Panc1 (cell line): ENCODE data around the gene SCPEP1. TPM values are rescaled to one million over a fixed set of nuclear protein-coding genes. Genes with fewer than 3 reads are reported as not detected.
A peak's percentile ranks its signal among the peaks of the same experiment; 100 is the strongest.

ENCODE experiments used
- ATAC-seq: fragments of 200-7000 bp; cut with Tn5 transposase; 2 replicates; pipeline ENCODE4 v1.9.1; 2020; ENCODE audit warnings: mild to moderate bottlenecking, moderate library complexity
- BruUV-seq: library from RNA; stranded (reverse); fragments of 400-500 nt; replicated peaks from 2 replicates; lab custom pipeline; 2021; lab: Mats Ljungman, UMichigan
- CTCF ChIA-PET: fragments of 300-600 bp; sonication (Branson Sonifier 250); formaldehyde crosslinking; loops from one replicate; lab custom pipeline; 2022; ENCODE audit warnings: antibody characterized with exemption; lab: Charles Lee
- POLR2A ChIA-PET: fragments of 300-600 bp; sonication (Branson Sonifier 250); formaldehyde crosslinking; loops from one replicate; lab custom pipeline; 2022; ENCODE audit warnings: antibody characterized with exemption; lab: Charles Lee
- DNase-seq: peaks from one replicate; pipeline ENCODE4 v3.0.0-alpha.2; 2010; ENCODE audit warnings: low read depth, low spot score
- H3K27ac ChIP-seq: 2 replicates; pipeline ENCODE4 v1.5.1; 2011; ENCODE audit warnings: mild to moderate bottlenecking, low read length, inconsistent platforms
- H3K27me3 ChIP-seq: fragments of 200-500 bp; sonication (Bioruptor generic); 2 replicates; pipeline ENCODE4 v1.6.0; 2014; ENCODE audit warnings: low read length, inconsistent platforms; ENCODE audit not compliant: control insufficient read depth, insufficient read depth
- H3K36me3 ChIP-seq: fragments of 200-500 bp; sonication (Bioruptor generic); 2 replicates; pipeline ENCODE4 v1.5.1; 2014; ENCODE audit warnings: inconsistent platforms, mild to moderate bottlenecking, low read length, moderate library complexity; ENCODE audit not compliant: control insufficient read depth, insufficient read depth
- H3K4me1 ChIP-seq: 2 replicates; pipeline ENCODE4 v1.5.1; 2011; ENCODE audit warnings: inconsistent platforms, mild to moderate bottlenecking, low read length, moderate library complexity; ENCODE audit not compliant: control insufficient read depth, insufficient read depth
- H3K4me3 ChIP-seq, 2 experiments: 2 replicates each; pipeline ENCODE4 v1.5.1; 2011 to 2012; ENCODE audit warnings: low read depth in 2 of 2, low read length in 2 of 2, mild to moderate bottlenecking in 2 of 2, inconsistent platforms in 1 of 2, moderate library complexity in 1 of 2
- H3K9me3 ChIP-seq: fragments of 200-500 bp; sonication (Bioruptor generic); 2 replicates; pipeline ENCODE4 v1.5.1; 2014; ENCODE audit warnings: low read depth, mild to moderate bottlenecking, inconsistent platforms, low read length, moderate library complexity; ENCODE audit not compliant: control insufficient read depth, insufficient read depth
- POLR2AphosphoS5 ChIP-seq: IDR thresholded peaks from 2 replicates; pipeline ENCODE4 v1.6.1; 2012; ENCODE audit warnings: mild to moderate bottlenecking, low read depth, low read length, moderate library complexity
- SIN3A ChIP-seq: IDR thresholded peaks from 2 replicates; pipeline ENCODE4 v1.6.1; 2012; ENCODE audit warnings: low read depth, mild to moderate bottlenecking, low read length, moderate library complexity, borderline replicate concordance; ENCODE audit not compliant: insufficient read depth
- TCF7L2 ChIP-seq: IDR thresholded peaks from 2 replicates; pipeline ENCODE4 v1.6.1; 2011; ENCODE audit warnings: mild to moderate bottlenecking, low read depth, low read length, inconsistent platforms
- in situ Hi-C: cut with HindIII; loops from 2 replicates; pipeline ENCODE4 v1.10.0; 2016; ENCODE audit warnings: low sequenced_read_pairs, low pct_unique_long_range_greater_than_20kb
- intact Hi-C: fragments of 100-400 bp; cut with micrococcal nuclease; formaldehyde crosslinking; loops from one replicate; pipeline ENCODE4 v1.10.0; 2022; ENCODE audit not compliant: unreplicated experiment
- total RNA-seq: library from RNA; stranded (reverse); gene quantifications from one replicate; pipeline ENCODE4 v1.2.1, GENCODE V29; 2021; ENCODE audit not compliant: unreplicated experiment
- TF ChIP-seq, protein P1 (sequence below), 2 experiments: IDR thresholded peaks; 2 replicates each; pipeline ENCODE4 v1.6.1; 2011 to 2012; ENCODE audit warnings: low read depth in 2 of 2, control low read depth in 1 of 2, low read length in 1 of 2, mild to moderate bottlenecking in 1 of 2, moderate library complexity in 1 of 2; ENCODE audit not compliant: insufficient read depth in 1 of 2
- TF ChIP-seq, protein P2 (sequence below): fragments of 450-650 bp; IDR thresholded peaks from 2 replicates; pipeline ENCODE4 v1.5.1; 2017; ENCODE audit warnings: mild to moderate bottlenecking

The SCPEP1 gene
- total RNA-seq, 1 experiment from 2014 or later = 50.7 TPM

DNA sequence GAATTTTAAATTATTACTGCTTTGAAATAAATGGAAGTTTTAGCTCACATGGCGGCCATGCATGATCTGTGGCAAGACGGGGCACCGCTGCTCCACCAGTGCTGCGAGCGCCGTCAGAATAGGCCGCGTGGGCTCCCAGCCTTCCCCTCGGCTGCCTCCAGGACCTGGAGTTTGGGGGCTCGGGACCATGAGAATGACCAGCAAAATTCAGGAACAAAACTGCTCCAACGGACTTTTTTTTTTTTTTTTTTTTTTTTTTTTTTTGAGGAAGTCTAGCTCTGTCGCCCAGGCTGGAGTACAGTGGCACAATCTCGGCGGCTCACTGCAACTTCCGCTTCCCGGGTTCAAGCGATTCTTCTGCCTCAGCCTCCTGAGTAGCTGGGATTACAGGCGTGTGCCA is 68.8 kb downstream of the SCPEP1 start:
- intact Hi-C loops (no loop called here), in situ Hi-C loops (no loop called here)
- no peak for TF ChIP-seq TCF7L2
- TF ChIP-seq, protein P1, sequence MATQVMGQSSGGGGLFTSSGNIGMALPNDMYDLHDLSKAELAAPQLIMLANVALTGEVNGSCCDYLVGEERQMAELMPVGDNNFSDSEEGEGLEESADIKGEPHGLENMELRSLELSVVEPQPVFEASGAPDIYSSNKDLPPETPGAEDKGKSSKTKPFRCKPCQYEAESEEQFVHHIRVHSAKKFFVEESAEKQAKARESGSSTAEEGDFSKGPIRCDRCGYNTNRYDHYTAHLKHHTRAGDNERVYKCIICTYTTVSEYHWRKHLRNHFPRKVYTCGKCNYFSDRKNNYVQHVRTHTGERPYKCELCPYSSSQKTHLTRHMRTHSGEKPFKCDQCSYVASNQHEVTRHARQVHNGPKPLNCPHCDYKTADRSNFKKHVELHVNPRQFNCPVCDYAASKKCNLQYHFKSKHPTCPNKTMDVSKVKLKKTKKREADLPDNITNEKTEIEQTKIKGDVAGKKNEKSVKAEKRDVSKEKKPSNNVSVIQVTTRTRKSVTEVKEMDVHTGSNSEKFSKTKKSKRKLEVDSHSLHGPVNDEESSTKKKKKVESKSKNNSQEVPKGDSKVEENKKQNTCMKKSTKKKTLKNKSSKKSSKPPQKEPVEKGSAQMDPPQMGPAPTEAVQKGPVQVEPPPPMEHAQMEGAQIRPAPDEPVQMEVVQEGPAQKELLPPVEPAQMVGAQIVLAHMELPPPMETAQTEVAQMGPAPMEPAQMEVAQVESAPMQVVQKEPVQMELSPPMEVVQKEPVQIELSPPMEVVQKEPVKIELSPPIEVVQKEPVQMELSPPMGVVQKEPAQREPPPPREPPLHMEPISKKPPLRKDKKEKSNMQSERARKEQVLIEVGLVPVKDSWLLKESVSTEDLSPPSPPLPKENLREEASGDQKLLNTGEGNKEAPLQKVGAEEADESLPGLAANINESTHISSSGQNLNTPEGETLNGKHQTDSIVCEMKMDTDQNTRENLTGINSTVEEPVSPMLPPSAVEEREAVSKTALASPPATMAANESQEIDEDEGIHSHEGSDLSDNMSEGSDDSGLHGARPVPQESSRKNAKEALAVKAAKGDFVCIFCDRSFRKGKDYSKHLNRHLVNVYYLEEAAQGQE (IDR thresholded peaks at IDR 0.05; ENCODE audit: insufficient read depth in 1 of 2, low read depth in 2 of 2, low read length in 1 of 2) = no peak
- TF ChIP-seq, protein P2, sequence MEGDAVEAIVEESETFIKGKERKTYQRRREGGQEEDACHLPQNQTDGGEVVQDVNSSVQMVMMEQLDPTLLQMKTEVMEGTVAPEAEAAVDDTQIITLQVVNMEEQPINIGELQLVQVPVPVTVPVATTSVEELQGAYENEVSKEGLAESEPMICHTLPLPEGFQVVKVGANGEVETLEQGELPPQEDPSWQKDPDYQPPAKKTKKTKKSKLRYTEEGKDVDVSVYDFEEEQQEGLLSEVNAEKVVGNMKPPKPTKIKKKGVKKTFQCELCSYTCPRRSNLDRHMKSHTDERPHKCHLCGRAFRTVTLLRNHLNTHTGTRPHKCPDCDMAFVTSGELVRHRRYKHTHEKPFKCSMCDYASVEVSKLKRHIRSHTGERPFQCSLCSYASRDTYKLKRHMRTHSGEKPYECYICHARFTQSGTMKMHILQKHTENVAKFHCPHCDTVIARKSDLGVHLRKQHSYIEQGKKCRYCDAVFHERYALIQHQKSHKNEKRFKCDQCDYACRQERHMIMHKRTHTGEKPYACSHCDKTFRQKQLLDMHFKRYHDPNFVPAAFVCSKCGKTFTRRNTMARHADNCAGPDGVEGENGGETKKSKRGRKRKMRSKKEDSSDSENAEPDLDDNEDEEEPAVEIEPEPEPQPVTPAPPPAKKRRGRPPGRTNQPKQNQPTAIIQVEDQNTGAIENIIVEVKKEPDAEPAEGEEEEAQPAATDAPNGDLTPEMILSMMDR = no peak
- TF ChIP-seq POLR2AphosphoS5 = no peak
- no peak for TF ChIP-seq SIN3A
- Histone ChIP-seq H3K4me1 (no peaks in the 10 kb centered on the region), H3K9me3 (no peaks in the 10 kb centered on the region), H3K27me3 (no peaks in the 10 kb centered on the region), H3K36me3 (no peaks in the 10 kb centered on the region), H3K4me3 (0 out of 4 replicates have a peak overlapping the region, but pooled peaks of 1 of the 2 experiments have one; percentile 11), H3K27ac (no peak overlapping the region)
- POLR2A ChIA-PET = interaction anchor here (0.7 kb wide), 1 partner anchor 17 kb away, joined by 3 read pairs; no protein-coding TSS in a partner anchor
- ATAC-seq (no peak), DNase-seq (no peak)
- no TSS peak for BruUV-seq
- CTCF ChIA-PET = no interaction called here

DNA sequence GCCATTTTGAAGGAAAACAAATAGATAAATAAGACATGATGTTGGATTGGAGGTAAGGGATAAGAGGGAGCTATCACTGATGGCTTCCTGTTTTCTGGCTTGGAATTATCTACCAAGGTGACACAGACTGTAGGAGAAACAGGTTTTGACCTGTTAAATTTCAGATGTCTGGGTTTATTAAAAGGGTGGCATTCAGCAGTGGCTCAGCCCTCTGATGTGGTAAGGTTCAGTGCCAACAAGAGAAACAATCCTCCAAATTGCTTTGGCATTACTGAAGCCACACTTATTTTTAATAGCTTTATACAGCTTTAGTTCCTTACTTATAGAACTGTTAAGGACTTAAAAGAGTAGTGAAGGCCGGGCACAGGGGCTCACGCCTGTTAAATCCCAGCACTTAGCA is 70.2 kb downstream of the SCPEP1 start:
- Histone ChIP-seq H3K4me1 (no peaks in the 10 kb centered on the region), H3K36me3 (no peaks in the 10 kb centered on the region), H3K27ac (no peak overlapping the region), H3K4me3 (no peak overlapping the region), H3K27me3 (no peaks in the 10 kb centered on the region), H3K9me3 (no peaks in the 10 kb centered on the region)
- ChIA-PET CTCF (interaction anchor here (0.5 kb wide), 1 partner anchor 46 kb away, joined by 5 read pairs; no protein-coding TSS in a partner anchor), POLR2A (no interaction called here)
- no peak for ATAC-seq
- in situ Hi-C loops = no loop called here
- TF ChIP-seq SIN3A = no peak
- no peak for TF ChIP-seq POLR2AphosphoS5
- TF ChIP-seq, protein P1 (IDR thresholded peaks at IDR 0.05; ENCODE audit: insufficient read depth in 1 of 2, low read depth in 2 of 2, low read length in 1 of 2) = no peak
- no peak for TF ChIP-seq TCF7L2
- TF ChIP-seq, protein P2 = no peak
- no TSS peak for BruUV-seq
- DNase-seq = no peak
- intact Hi-C loops = no loop called here
